ENCODE measurements around the gene PDGFRA. TPM values are rescaled to one million over a fixed set of nuclear protein-coding genes. Genes with fewer than 3 reads are reported as not detected.
"Not testable (repeated sequence)": the region's sequence is repeated elsewhere in the genome, so short reads cannot be mapped to it uniquely, and the experiment has no call there.

The PDGFRA gene
- total and polyA plus RNA-seq, 10 of the 15 experiments (the other 5 are each of a cell fraction or from before 2014, with no cell fraction given): 0.01 to 0.28 (median 0.06) TPM; not detected in 5

DNA sequence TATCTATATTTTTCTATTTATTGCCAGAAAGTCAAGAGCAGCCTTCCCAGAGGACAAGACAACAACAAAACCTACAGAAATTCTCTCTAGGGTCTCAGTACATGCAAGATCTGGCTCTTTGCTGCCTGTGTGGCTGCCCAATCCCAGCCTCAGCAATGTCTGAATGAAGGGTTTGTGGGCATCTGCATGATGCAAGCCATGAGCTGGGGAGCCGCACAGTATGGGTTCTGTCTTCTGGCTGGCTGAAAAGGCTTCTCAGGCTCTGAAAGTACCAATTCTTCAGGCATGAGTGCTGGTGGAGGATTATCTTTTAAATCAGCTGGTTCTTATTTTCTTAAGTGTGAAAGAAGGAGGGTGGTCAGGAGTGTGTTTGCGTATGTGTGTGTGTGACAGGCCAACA, 104.6 kb downstream of the PDGFRA start:
- no TSS peak for BruUV-seq (replicated peaks)
- Histone ChIP-seq H2AFZ (ENCODE audit: control insufficient read depth, low read depth, low read length) (no peak overlapping the region), H3K79me2 (ENCODE audit: control insufficient read depth, insufficient read depth, low read length) (no peaks in the 10 kb centered on the region), H4K20me1 (ENCODE audit: control insufficient read depth, insufficient read depth) (no peaks in the 10 kb centered on the region), H3K9me3 (replicated peaks; ENCODE audit: control insufficient read depth, insufficient read depth, low read length) (no peaks in the 10 kb centered on the region), H3K27ac (ENCODE audit: control insufficient read depth, insufficient read depth) (no peak overlapping the region), H3K4me1 (ENCODE audit: control insufficient read depth, insufficient read depth, low read length) (no peaks in the 10 kb centered on the region), H3K27me3 (replicated peaks in 1 of 2; ENCODE audit: control insufficient read depth in 2 of 2, insufficient read depth in 2 of 2, low read length in 1 of 2) (peaks cover 0 to 3% of the 10 kb centered on the region in 2 experiments; a peak in 2 of 4 replicates), H3K36me3 (ENCODE audit: control insufficient read depth in 2 of 2, insufficient read depth in 2 of 2, low read length in 1 of 2) (no peaks in the 10 kb centered on the region), H3K9ac (ENCODE audit: control insufficient read depth, insufficient read depth, low read length) (no peak overlapping the region), H3K4me3 (no peak overlapping the region), H3K4me2 (ENCODE audit: control insufficient read depth, insufficient read depth) (no peak overlapping the region)
- DNase-seq (ENCODE audit: low read depth, low spot score) (no peak), ATAC-seq (no peak), FAIRE-seq (no peak)
- ChIA-PET POLR2A (no interaction called here), CTCF (no interaction called here), SMC1A (ENCODE audit: uncharacterized antibody, unreplicated experiment) (interaction anchor here (0.7 kb wide), 1 partner anchor 37 kb away, joined by 3 read pairs; no protein-coding TSS in a partner anchor), RAD21 (ENCODE audit: unreplicated experiment) (no interaction called here)
- WGBS (ENCODE audit: insufficient coverage, insufficient replicate concordance, low lambda C conversion rate, missing lambda C conversion rate): 44% methylated on average over 2 of the region's 2 CpGs
- in situ Hi-C loops (cut with MboI): no loop called here
- intact Hi-C loops (cut with micrococcal nuclease; ENCODE audit: unreplicated experiment): no loop called here
- TF ChIP-seq NR2C1 (IDR thresholded peaks at IDR 0.05) (no peak), SP1 (IDR thresholded peaks at IDR 0.05; ENCODE audit: low read depth, low read length) (no peak), ZNF622 (IDR thresholded peaks at IDR 0.05) (no peak), ZBED1 (IDR thresholded peaks at IDR 0.05; ENCODE audit: borderline replicate concordance) (no peak), BHLHE40 (IDR thresholded peaks at IDR 0.05; ENCODE audit: borderline replicate concordance in 1 of 2, low read depth in 2 of 2, low read length in 1 of 2) (no peak), SMAD1 (IDR thresholded peaks at IDR 0.05; ENCODE audit: low read depth, partially characterized antibody) (no peak)
- TF ChIP-seq, protein P1, sequence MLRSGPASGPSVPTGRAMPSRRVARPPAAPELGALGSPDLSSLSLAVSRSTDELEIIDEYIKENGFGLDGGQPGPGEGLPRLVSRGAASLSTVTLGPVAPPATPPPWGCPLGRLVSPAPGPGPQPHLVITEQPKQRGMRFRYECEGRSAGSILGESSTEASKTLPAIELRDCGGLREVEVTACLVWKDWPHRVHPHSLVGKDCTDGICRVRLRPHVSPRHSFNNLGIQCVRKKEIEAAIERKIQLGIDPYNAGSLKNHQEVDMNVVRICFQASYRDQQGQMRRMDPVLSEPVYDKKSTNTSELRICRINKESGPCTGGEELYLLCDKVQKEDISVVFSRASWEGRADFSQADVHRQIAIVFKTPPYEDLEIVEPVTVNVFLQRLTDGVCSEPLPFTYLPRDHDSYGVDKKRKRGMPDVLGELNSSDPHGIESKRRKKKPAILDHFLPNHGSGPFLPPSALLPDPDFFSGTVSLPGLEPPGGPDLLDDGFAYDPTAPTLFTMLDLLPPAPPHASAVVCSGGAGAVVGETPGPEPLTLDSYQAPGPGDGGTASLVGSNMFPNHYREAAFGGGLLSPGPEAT (IDR thresholded peaks at IDR 0.05; ENCODE audit: low read depth): no peak
- TF ChIP-seq, protein P2, sequence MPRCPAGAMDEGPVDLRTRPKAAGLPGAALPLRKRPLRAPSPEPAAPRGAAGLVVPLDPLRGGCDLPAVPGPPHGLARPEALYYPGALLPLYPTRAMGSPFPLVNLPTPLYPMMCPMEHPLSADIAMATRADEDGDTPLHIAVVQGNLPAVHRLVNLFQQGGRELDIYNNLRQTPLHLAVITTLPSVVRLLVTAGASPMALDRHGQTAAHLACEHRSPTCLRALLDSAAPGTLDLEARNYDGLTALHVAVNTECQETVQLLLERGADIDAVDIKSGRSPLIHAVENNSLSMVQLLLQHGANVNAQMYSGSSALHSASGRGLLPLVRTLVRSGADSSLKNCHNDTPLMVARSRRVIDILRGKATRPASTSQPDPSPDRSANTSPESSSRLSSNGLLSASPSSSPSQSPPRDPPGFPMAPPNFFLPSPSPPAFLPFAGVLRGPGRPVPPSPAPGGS (IDR thresholded peaks at IDR 0.05; ENCODE audit: borderline replicate concordance, insufficient read depth, low read depth, low read length, poor library complexity, severe bottlenecking): no peak

DNA sequence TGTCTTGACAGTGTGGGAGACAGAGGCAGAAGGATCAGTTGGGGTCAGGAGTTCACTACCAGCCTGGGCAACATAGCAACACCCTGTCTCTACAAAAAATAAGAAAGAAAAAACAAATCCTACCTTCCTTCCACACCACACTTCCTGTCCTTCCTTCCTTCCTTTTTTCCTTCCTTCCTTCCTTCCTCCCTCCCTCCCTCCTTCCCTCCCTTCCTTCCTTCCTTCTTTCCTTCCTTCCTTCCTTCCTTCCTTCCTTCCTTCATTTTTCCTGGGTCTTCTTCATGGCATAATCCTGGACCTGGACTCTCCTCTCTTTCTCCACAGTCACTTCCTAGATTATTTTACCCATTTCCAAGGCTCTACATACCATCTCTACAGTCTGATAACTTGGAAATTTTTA, 105.7 kb downstream of the PDGFRA start:
- H3K9me3 ChIP-seq (replicated peaks; ENCODE audit: control insufficient read depth, insufficient read depth, low read length); POLR2A ChIA-PET; H3K9ac ChIP-seq (ENCODE audit: control insufficient read depth, insufficient read depth, low read length); CTCF ChIA-PET; in situ Hi-C loops (cut with MboI); FAIRE-seq; BruUV-seq (replicated peaks); H3K79me2 ChIP-seq (ENCODE audit: control insufficient read depth, insufficient read depth, low read length); H3K4me2 ChIP-seq (ENCODE audit: control insufficient read depth, insufficient read depth); RAD21 ChIA-PET (ENCODE audit: unreplicated experiment); H3K27me3 ChIP-seq (replicated peaks in 1 of 2; ENCODE audit: control insufficient read depth in 2 of 2, insufficient read depth in 2 of 2, low read length in 1 of 2); DNase-seq (ENCODE audit: low read depth, low spot score); ATAC-seq; H3K27ac ChIP-seq (ENCODE audit: control insufficient read depth, insufficient read depth); H4K20me1 ChIP-seq (ENCODE audit: control insufficient read depth, insufficient read depth); H3K36me3 ChIP-seq (ENCODE audit: control insufficient read depth in 2 of 2, insufficient read depth in 2 of 2, low read length in 1 of 2); H3K4me3 ChIP-seq; H3K4me1 ChIP-seq (ENCODE audit: control insufficient read depth, insufficient read depth, low read length); SMC1A ChIA-PET (ENCODE audit: uncharacterized antibody, unreplicated experiment); intact Hi-C loops (cut with micrococcal nuclease; ENCODE audit: unreplicated experiment); H2AFZ ChIP-seq (ENCODE audit: control insufficient read depth, low read depth, low read length): not testable (repeated sequence)
